GM19193 (cell line): ENCODE results near the gene KRTAP10-2.

Source experiments
- POLR2A ChIP-seq: IDR thresholded peaks from 4 replicates; pipeline ENCODE4 v1.6.1; 2011; ENCODE audit not compliant: insufficient read depth, insufficient read length; ENCODE audit errors: extremely low read depth

Gene KRTAP10-2

DNA sequence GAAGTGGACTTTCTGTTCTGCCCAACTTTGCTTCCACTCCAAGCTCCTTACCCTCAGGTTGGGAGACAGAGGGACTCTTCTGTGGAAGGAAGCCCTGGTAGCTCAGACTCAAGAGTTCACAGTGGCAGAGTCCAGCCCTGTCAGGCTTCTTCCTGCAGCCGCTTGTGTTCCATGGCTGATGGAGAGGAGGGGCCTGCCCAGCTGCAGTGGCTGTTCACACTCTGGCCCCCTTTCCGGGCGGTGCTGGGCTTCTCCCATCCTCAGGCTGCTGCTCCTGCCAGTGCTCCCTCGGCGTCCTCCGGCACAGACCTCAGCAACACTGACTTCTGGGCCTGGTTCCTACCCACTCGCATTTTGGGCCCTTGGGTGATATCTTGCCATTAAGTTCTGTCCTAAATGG, 15.3 kb downstream of the KRTAP10-2 start:
- no peak for TF ChIP-seq POLR2A

- TF ChIP-seq POLR2A = no peak
These were observed 16.6 kb downstream of the KRTAP10-2 start for GRCh38 chr21:44534688-44535087.

DNA sequence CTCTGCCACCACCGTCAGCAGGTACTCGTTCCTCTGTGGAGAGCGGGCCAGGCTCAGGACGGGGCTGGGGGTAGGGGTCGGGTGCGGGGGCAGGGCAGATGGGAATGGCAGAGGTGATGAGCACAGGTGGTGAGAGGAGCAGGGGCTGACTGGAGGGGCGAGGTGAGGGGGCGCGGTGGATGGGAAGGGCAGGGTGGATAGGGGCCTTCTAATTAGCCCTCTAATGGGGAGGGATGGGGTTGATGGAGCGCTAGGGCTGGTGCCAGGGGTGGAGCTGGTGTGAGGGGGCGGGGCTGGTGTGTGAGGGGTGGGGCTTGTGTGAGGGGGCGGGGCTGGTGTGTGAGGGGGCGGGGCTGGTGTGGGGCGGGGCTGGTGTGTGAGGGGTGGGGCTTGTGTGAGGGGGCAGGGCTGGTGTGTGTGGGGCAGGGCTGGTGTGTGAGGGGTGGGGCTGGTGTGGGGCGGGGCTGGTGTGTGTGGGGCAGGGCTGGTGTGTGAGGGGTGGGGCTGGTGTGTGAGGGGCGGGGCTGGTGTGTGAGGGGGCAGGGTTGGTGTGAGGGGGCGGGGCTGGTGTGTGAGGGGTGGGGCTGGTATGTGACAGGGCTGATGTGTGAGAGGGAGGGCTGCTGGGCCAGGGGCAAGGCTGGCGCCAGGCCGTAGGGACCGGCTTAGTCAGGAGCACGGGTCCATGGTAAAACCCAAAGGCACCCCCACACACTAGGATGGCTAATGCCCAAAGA, 17.2 kb downstream of the KRTAP10-2 start:
- no peak for TF ChIP-seq POLR2A

GRCh38 chr21:44533121-44533890, 18.0 kb downstream of the KRTAP10-2 start:
- no peak for TF ChIP-seq POLR2A

- TF ChIP-seq POLR2A = no peak
These were observed 18.6 kb downstream of the KRTAP10-2 start for GRCh38 chr21:44532712-44533111.

GRCh38 chr21:44531606-44532564, 19.4 kb downstream of the KRTAP10-2 start:
- TF ChIP-seq POLR2A = no peak

- TF ChIP-seq POLR2A = no peak
These were observed 20.3 kb downstream of the KRTAP10-2 start for GRCh38 chr21:44530903-44531605.

DNA sequence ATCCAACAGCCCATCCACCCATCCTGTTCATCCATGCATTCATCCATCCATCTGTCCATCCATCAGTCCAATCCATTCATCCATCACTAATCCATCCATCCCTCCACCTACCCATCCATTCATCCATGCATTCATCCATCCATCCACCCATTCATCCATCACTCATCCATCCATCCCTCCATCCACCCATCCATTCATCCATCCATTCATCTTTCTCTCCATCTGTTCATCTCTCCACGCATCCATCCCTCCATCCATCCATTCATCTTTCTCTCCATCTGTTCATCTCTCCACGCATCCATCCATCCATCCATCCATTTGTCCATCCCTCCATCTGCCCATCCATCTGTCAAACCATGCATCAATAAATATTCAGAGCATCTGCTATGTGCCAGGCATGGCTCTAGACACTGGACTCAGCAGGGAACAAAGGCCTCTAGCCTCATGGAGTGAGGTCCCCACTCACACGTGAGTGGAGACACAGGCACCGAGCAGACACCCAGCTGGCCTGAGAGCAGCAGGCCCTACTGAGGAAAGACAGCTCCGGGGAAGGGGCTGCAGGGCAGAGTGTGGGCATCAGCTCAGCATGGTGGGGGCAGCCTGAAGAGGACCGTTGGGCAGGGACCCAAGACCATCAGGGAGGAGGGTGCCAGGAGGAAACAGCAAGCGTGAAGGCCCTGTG, 20.9 kb downstream of the KRTAP10-2 start:
- no peak for TF ChIP-seq POLR2A

DNA sequence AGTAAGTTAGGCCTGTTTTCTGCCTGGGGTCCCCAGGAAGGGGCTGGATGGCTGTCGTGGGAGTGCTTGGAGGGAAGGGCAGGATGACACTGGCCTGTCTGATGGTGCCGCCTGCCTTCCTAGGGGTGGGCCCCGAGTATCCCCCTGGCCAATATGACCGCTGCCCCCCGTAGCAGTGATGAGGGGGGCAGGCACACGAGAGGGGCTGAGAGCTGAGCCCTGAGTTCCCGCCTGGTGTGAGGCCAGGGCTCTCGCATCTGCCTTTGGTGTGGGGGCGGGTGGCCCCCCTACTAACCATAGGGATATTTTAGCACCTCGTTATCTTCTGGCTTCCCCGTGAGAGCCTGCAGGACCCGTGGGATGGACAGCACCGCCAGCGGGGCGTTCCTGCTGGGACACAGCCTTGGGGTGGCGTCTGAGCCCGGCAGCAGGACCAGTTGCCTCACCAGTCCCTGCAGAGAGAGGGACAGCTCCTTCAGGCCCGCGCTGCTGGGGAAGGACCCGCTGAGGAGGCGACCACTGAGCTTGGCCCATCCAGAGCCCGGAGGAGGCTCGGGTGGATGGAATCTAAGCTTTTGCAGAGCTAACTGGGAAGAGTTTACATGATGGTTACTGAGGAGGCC, 21.7 kb downstream of the KRTAP10-2 start:
- TF ChIP-seq POLR2A = no peak

DNA sequence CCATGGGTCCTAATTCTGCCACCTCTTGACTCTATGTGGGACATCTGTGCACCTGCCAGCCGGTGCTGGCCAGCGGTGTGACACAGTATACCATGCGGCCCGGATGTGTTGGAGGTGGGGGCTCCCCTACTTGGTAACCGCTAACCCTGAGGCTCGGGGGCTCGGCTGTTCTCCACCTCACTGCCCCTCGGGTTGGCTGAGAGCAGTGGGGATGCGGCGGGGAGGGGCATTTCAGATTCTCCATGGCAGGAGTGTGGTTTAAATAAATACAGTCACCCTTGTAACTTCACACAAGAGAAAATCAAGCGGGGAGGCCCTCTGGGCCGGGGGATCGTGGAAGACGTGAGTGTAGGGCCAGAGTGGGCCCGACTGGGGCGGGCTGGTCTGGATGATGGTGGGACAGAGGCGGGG, 22.3 kb downstream of the KRTAP10-2 start:
- no peak for TF ChIP-seq POLR2A

GRCh38 chr21:44528634-44528995, 22.7 kb downstream of the KRTAP10-2 start:
- no peak for TF ChIP-seq POLR2A

- TF ChIP-seq POLR2A = no peak
These were observed 23.2 kb downstream of the KRTAP10-2 start for GRCh38 chr21:44527983-44528633.

DNA sequence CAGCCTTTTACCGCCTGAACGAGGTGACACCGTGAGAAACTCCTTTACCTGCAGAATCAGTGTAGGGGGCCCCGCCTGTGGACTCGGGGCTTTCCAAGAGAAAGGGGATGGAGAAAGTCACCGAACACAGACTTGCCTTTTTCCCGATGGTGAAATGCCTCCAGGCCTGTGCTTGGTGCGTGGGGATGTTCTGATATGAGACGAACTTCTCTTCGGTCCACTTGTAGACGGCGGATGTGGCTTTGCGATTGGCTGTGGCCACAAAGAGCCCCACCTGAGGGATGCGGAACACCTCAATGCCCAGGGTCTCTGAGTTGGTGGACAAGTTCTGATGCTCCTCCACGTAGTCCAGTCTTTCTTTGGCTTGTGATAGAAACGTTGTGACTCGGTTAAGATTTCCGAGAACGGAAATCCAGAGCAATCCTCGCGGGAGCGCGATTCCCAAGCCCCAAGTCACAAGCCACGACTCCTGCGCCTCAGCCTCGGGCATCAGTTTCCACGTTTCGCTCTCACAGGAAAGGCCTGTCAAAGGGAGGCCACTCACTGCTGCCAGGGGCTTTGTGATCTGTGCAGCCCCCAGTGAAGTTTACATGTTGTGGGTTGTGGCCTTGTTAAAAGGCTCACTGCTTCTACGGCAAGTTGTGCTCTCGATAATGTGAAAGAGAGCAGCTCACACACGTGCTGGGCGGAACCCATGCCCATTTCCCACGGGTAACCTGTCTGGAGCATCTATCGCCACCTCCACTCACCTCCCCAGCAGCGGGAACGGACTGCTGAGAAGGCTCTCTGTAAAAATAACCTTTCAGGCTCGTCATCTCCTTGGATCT, 23.9 kb downstream of the KRTAP10-2 start:
- TF ChIP-seq POLR2A = no peak
